ENCODE data around the gene TDRD5. TPM values are rescaled to one million over a fixed set of nuclear protein-coding genes. Genes with fewer than 3 reads are reported as not detected.

The TDRD5 gene
- total and polyA plus RNA-seq, 5 donors from 2014 or later, result not detected

DNA sequence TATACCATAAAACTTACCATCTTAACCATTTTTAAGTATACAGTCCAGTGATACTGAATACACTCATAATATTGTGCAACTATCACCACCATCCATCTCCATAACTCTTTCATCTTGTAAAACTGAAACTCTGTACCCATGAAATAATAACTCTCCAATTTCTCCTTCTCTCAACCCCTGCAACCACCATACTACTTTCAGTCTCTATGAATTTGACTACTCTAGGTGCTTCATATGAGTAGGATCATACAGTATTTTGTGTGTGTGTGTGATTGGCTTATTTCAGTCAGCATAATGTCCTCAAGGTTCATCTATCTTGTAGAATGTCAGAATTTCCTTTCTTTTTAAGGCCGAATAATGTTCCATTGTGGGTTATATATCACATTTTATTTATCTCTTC is 33.6 kb upstream of the TDRD5 start:
- Mint-ChIP-seq H3K9me3 (peaks cover 0 to 3% (median 0%) of the 10 kb centered on the region in 7 donors), H3K36me3 (no peaks in the 10 kb centered on the region)

GRCh38 chr1:179575497-179576314 is 15.9 kb upstream of the TDRD5 start, which contains the start of gene NPHS2:
TSS of gene NPHS2 (minus strand) at chr1:179575948. CDS start at chr1:179575864, 84 bp downstream.
- Mint-ChIP-seq H3K36me3 (no peaks in the 10 kb centered on the region), H3K4me3 (no peak within 1 kb of the TSS), H3K9me3 (peaks cover 0 to 6% (median under 1%) of the 10 kb centered on the region in 7 donors), H3K27me3 (peaks cover 46% of the 10 kb centered on the region), H3K4me1 (peaks cover 0 to 7% (median 3%) of the 10 kb centered on the region in 4 donors), H3K27ac (no peak within 1 kb of the TSS)
- H3K27ac ChIP-seq (ENCODE audit: insufficient read depth, low read length, poor library complexity, severe bottlenecking), result no peak within 1 kb of the TSS
- no peaks in the 10 kb centered on the region for H3K36me3 ChIP-seq (ENCODE audit: control insufficient read depth, insufficient read depth, low read length)
- no peak for ATAC-seq (ENCODE audit: low read depth in 2 of 2)
- H3K4me3 ChIP-seq (ENCODE audit: low read depth, low read length), result no peak within 1 kb of the TSS
- no peaks in the 10 kb centered on the region for H3K4me1 ChIP-seq (ENCODE audit: control insufficient read depth, insufficient read depth, low read length, poor library complexity, severe bottlenecking)
- no peak for DNase-seq
- peaks cover 31% of the 10 kb centered on the region for H3K27me3 ChIP-seq (ENCODE audit: control insufficient read depth, insufficient read depth, low read length)
- H3K9me3 ChIP-seq (ENCODE audit: control insufficient read depth in 2 of 2, low read length in 2 of 2), result no peaks in the 10 kb centered on the region

More for the DNA sequence above, 33.6 kb upstream of the TDRD5 start:
- Mint-ChIP-seq H3K4me1 (no peaks in the 10 kb centered on the region), H3K4me3 (no peak overlapping the region), H3K27ac (no peak overlapping the region), H3K27me3 (no peaks in the 10 kb centered on the region)
- Histone ChIP-seq H3K4me1 (ENCODE audit: control insufficient read depth, insufficient read depth, low read length, poor library complexity, severe bottlenecking) (no peaks in the 10 kb centered on the region), H3K36me3 (ENCODE audit: control insufficient read depth, insufficient read depth, low read length) (no peaks in the 10 kb centered on the region), H3K27me3 (ENCODE audit: control insufficient read depth, insufficient read depth, low read length) (peaks cover 3% of the 10 kb centered on the region), H3K9me3 (ENCODE audit: control insufficient read depth in 2 of 2, low read length in 2 of 2) (no peaks in the 10 kb centered on the region), H3K4me3 (ENCODE audit: low read depth, low read length) (no peak overlapping the region), H3K27ac (ENCODE audit: insufficient read depth, low read length, poor library complexity, severe bottlenecking) (no peak overlapping the region)
- DNase-seq (no peak), ATAC-seq (ENCODE audit: low read depth in 2 of 2) (no peak)

GRCh38 chr1:179576509-179576908 is 15.1 kb upstream of the TDRD5 start:
- Histone ChIP-seq H3K4me1 (ENCODE audit: control insufficient read depth, insufficient read depth, low read length, poor library complexity, severe bottlenecking) (no peaks in the 10 kb centered on the region), H3K4me3 (ENCODE audit: low read depth, low read length) (no peak overlapping the region), H3K27me3 (ENCODE audit: control insufficient read depth, insufficient read depth, low read length) (peaks cover 31% of the 10 kb centered on the region), H3K9me3 (ENCODE audit: control insufficient read depth in 2 of 2, low read length in 2 of 2) (no peaks in the 10 kb centered on the region), H3K27ac (ENCODE audit: insufficient read depth, low read length, poor library complexity, severe bottlenecking) (no peak overlapping the region), H3K36me3 (ENCODE audit: control insufficient read depth, insufficient read depth, low read length) (no peaks in the 10 kb centered on the region)
- peaks cover 0 to 7% (median 3%) of the 10 kb centered on the region in 4 donors for H3K4me1 Mint-ChIP-seq
- peaks cover 0 to 6% (median 0%) of the 10 kb centered on the region in 7 donors for H3K9me3 Mint-ChIP-seq
- no peak overlapping the region for H3K4me3 Mint-ChIP-seq
- H3K27ac Mint-ChIP-seq, result no peak overlapping the region
- peaks cover 46% of the 10 kb centered on the region for H3K27me3 Mint-ChIP-seq
- no peak for ATAC-seq (ENCODE audit: low read depth in 2 of 2)
- no peaks in the 10 kb centered on the region for H3K36me3 Mint-ChIP-seq
- DNase-seq, result no peak

GRCh38 chr1:179583771-179584320 is 7.8 kb upstream of the TDRD5 start:
- Histone ChIP-seq H3K4me1 (ENCODE audit: control insufficient read depth, insufficient read depth, low read length, poor library complexity, severe bottlenecking) (no peaks in the 10 kb centered on the region), H3K27me3 (ENCODE audit: control insufficient read depth, insufficient read depth, low read length) (peaks cover 17% of the 10 kb centered on the region), H3K27ac (ENCODE audit: insufficient read depth, low read length, poor library complexity, severe bottlenecking) (no peak overlapping the region), H3K9me3 (ENCODE audit: control insufficient read depth in 2 of 2, low read length in 2 of 2) (no peaks in the 10 kb centered on the region), H3K4me3 (ENCODE audit: low read depth, low read length) (no peak overlapping the region), H3K36me3 (ENCODE audit: control insufficient read depth, insufficient read depth, low read length) (no peaks in the 10 kb centered on the region)
- H3K4me1 Mint-ChIP-seq, result peaks cover 0 to 2% (median 0%) of the 10 kb centered on the region in 4 donors
- peaks cover 0 to 6% (median 0%) of the 10 kb centered on the region in 7 donors for H3K9me3 Mint-ChIP-seq
- ATAC-seq (ENCODE audit: low read depth in 2 of 2) (no peak), DNase-seq (no peak)
- no peak overlapping the region for H3K27ac Mint-ChIP-seq
- H3K36me3 Mint-ChIP-seq, result no peaks in the 10 kb centered on the region
- H3K4me3 Mint-ChIP-seq, result no peak overlapping the region
- H3K27me3 Mint-ChIP-seq, result peaks cover 24% of the 10 kb centered on the region

GRCh38 chr1:179586107-179586823 is 5.4 kb upstream of the TDRD5 start:
- H3K27ac Mint-ChIP-seq, result no peak overlapping the region
- Histone ChIP-seq H3K9me3 (ENCODE audit: control insufficient read depth in 2 of 2, low read length in 2 of 2) (no peaks in the 10 kb centered on the region), H3K27ac (ENCODE audit: insufficient read depth, low read length, poor library complexity, severe bottlenecking) (no peak overlapping the region), H3K4me1 (ENCODE audit: control insufficient read depth, insufficient read depth, low read length, poor library complexity, severe bottlenecking) (no peaks in the 10 kb centered on the region), H3K4me3 (ENCODE audit: low read depth, low read length) (no peak overlapping the region), H3K27me3 (ENCODE audit: control insufficient read depth, insufficient read depth, low read length) (peaks cover 17% of the 10 kb centered on the region), H3K36me3 (ENCODE audit: control insufficient read depth, insufficient read depth, low read length) (no peaks in the 10 kb centered on the region)
- H3K4me3 Mint-ChIP-seq, result no peak overlapping the region
- H3K4me1 Mint-ChIP-seq, result peaks cover 0 to 2% (median under 1%) of the 10 kb centered on the region in 4 donors
- ATAC-seq (ENCODE audit: low read depth in 2 of 2) (no peak), DNase-seq (peak in 1 of 3 donors; percentile 4)
- H3K27me3 Mint-ChIP-seq, result peaks cover 24% of the 10 kb centered on the region
- peaks cover 0 to 8% (median 0%) of the 10 kb centered on the region in 7 donors for H3K9me3 Mint-ChIP-seq
- H3K36me3 Mint-ChIP-seq, result no peaks in the 10 kb centered on the region

DNA sequence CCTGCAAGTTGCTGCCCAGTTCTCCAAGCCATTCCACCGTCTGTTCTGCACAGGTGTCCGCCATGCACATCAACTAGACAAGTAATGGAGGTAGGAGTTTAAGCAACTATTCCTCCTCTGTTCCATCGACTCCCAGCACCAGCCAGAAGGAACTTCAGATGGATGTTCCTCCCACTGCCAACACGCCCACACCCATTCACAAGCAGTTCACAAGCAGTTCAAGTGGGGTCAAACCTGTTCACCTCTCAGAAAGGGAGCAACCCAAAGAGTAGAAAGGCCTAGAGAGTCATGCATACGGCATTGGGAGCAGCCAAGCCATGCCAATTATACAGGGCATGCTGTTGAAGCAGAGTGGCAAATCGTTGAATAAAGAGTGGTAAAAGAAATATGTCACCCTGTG is 4.3 kb upstream of the TDRD5 start:
- H3K27ac Mint-ChIP-seq, result no peak overlapping the region
- H3K4me3 Mint-ChIP-seq, result no peak overlapping the region
- no peaks in the 10 kb centered on the region for H3K36me3 Mint-ChIP-seq
- no peak for DNase-seq
- no peak overlapping the region for H3K4me3 ChIP-seq (ENCODE audit: low read depth, low read length)
- peaks cover 26% of the 10 kb centered on the region for H3K27me3 Mint-ChIP-seq
- H3K36me3 ChIP-seq (ENCODE audit: control insufficient read depth, insufficient read depth, low read length), result no peaks in the 10 kb centered on the region
- H3K4me1 ChIP-seq (ENCODE audit: control insufficient read depth, insufficient read depth, low read length, poor library complexity, severe bottlenecking), result no peaks in the 10 kb centered on the region
- no peak overlapping the region for H3K27ac ChIP-seq (ENCODE audit: insufficient read depth, low read length, poor library complexity, severe bottlenecking)
- no peaks in the 10 kb centered on the region for H3K9me3 ChIP-seq (ENCODE audit: control insufficient read depth in 2 of 2, low read length in 2 of 2)
- H3K27me3 ChIP-seq (ENCODE audit: control insufficient read depth, insufficient read depth, low read length), result peaks cover 15% of the 10 kb centered on the region
- peaks cover 0 to 2% (median under 1%) of the 10 kb centered on the region in 4 donors for H3K4me1 Mint-ChIP-seq
- no peak for ATAC-seq (ENCODE audit: low read depth in 2 of 2)
- H3K9me3 Mint-ChIP-seq, result peaks cover 0 to 8% (median 0%) of the 10 kb centered on the region in 7 donors

DNA sequence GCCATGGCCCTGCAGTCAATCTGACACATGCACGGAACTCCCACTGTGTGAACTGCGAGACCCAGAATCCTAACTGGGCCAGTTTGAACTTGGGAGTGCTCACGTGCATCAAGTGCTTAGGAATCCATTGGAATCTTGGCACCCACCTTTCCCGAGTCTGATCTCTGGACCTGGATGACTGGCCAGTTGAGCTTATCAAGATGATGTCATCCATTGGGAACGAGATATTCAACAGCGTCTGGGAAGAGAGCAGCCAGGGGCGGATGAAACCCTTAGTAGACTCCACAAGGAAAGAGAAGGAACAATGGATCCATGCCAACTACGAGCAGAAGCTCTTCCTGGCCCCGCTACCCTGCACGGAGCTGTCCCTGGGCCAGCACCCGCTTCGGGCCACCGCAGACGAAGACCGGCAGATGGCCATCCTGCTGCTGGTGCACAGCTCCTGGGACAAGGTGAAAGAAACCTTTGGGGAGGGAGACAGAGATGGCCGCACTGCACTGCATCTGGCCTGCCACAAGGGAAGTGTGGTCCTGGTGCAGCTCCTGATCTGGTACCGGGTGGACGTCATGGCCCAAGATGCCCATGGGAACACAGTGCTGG is 3.1 kb upstream of the TDRD5 start:
- Mint-ChIP-seq H3K27me3 (peaks cover 33% of the 10 kb centered on the region), H3K4me3 (no peak overlapping the region), H3K4me1 (peaks cover 0 to 2% (median under 1%) of the 10 kb centered on the region in 4 donors), H3K36me3 (no peaks in the 10 kb centered on the region), H3K27ac (no peak overlapping the region), H3K9me3 (peaks cover 0 to 6% (median 0%) of the 10 kb centered on the region in 7 donors)
- H3K36me3 ChIP-seq (ENCODE audit: control insufficient read depth, insufficient read depth, low read length), result no peaks in the 10 kb centered on the region
- H3K27ac ChIP-seq (ENCODE audit: insufficient read depth, low read length, poor library complexity, severe bottlenecking), result no peak overlapping the region
- H3K9me3 ChIP-seq (ENCODE audit: control insufficient read depth in 2 of 2, low read length in 2 of 2), result no peaks in the 10 kb centered on the region
- H3K4me1 ChIP-seq (ENCODE audit: control insufficient read depth, insufficient read depth, low read length, poor library complexity, severe bottlenecking), result no peaks in the 10 kb centered on the region
- H3K27me3 ChIP-seq (ENCODE audit: control insufficient read depth, insufficient read depth, low read length), result peaks cover 11% of the 10 kb centered on the region
- H3K4me3 ChIP-seq (ENCODE audit: low read depth, low read length), result no peak overlapping the region
- DNase-seq (no peak), ATAC-seq (ENCODE audit: low read depth in 2 of 2) (no peak)
